ENCODE results near the gene COL5A1. TPM values are rescaled to one million over a fixed set of nuclear protein-coding genes. Genes with fewer than 3 reads are reported as not detected.

The COL5A1 gene
- polyA plus RNA-seq, 3 donors = 0.01 TPM; not detected in 2

DNA sequence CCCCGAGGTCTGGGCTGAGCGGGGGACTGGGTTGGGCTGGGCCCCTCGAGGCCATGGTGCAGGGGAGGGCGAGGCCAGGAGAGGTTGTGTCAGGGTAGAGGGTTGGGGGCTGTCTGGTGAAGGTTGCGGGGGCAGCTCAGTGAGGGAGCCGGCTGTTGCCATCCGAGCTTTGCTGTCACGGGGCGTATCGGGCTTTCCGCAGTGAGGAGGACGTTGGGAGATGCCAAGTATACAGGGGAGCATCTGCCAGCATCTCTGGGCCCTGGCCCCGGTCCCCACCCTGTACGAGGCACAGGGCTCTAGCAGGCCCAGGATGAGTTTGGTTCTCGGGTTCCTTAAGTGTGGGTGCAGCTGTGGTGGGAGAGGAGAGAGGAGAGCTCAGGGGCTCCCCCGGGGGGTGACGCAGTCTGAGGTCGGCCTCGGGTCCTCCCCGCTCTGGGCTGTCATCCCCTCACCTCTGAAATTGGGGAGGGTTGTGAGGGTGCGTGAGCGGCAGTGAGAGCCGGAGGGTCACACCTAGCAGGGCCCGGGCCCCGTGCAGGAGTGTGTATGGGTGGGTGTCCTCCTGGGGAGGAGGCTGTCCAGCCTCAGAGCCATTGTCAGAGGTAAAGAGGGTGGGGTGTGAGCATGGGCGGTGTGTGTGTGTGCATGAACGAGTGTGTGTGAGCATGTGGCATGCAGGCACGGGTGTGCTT lies 87.3 kb downstream of the COL5A1 start:
- Mint-ChIP-seq H3K4me1 (peaks cover 6% of the 10 kb centered on the region), H3K9me3 (peaks cover 2 to 19% (median 7%) of the 10 kb centered on the region in 7 donors), H3K27ac (no peak overlapping the region), H3K4me3 (peak overlapping the region in 1 of 2 donors; percentile 22), H3K27me3 (ENCODE audit: low read depth in 3 of 3) (peaks cover 9 to 23% (median 20%) of the 10 kb centered on the region in 3 donors), H3K36me3 (no peaks in the 10 kb centered on the region)
- H4K20me1 ChIP-seq (ENCODE audit: insufficient read depth, low read length) = no peaks in the 10 kb centered on the region
- H3K27ac ChIP-seq (ENCODE audit: low read depth in 1 of 2, low read length in 2 of 2) = no peak overlapping the region
- H3K27me3 ChIP-seq (ENCODE audit: control insufficient read depth in 2 of 2, insufficient read depth in 2 of 2, low read length in 2 of 2) = no peaks in the 10 kb centered on the region
- TF ChIP-seq, protein P1, sequence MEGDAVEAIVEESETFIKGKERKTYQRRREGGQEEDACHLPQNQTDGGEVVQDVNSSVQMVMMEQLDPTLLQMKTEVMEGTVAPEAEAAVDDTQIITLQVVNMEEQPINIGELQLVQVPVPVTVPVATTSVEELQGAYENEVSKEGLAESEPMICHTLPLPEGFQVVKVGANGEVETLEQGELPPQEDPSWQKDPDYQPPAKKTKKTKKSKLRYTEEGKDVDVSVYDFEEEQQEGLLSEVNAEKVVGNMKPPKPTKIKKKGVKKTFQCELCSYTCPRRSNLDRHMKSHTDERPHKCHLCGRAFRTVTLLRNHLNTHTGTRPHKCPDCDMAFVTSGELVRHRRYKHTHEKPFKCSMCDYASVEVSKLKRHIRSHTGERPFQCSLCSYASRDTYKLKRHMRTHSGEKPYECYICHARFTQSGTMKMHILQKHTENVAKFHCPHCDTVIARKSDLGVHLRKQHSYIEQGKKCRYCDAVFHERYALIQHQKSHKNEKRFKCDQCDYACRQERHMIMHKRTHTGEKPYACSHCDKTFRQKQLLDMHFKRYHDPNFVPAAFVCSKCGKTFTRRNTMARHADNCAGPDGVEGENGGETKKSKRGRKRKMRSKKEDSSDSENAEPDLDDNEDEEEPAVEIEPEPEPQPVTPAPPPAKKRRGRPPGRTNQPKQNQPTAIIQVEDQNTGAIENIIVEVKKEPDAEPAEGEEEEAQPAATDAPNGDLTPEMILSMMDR (IDR thresholded peaks at IDR 0.05) = no peak
- 96% methylated on average over 25 of the region's 28 CpGs for WGBS (ENCODE audit: insufficient coverage)
- no peak overlapping the region for H3K9ac ChIP-seq (ENCODE audit: insufficient read depth, low read length, poor library complexity, severe bottlenecking)
- no peaks in the 10 kb centered on the region for H3K36me3 ChIP-seq (replicated peaks in 1 of 2; ENCODE audit: control insufficient read depth in 1 of 2, insufficient read depth in 2 of 2, low read length in 2 of 2)
- H3K4me3 ChIP-seq (replicated peaks in 1 of 3; ENCODE audit: low read depth in 2 of 3, low read length in 3 of 3) = no peak overlapping the region
- no peaks in the 10 kb centered on the region for H3K9me3 ChIP-seq (replicated peaks in 1 of 2; ENCODE audit: control insufficient read depth in 1 of 2, insufficient read depth in 1 of 2, low read length in 2 of 2)
- H3K4me1 ChIP-seq (ENCODE audit: control insufficient read depth in 1 of 2, insufficient read depth in 2 of 2, low read length in 2 of 2) = peaks cover 13 to 16% of the 10 kb centered on the region in 2 donors
- DNase-seq = no peak
- H3K4me2 ChIP-seq (replicated peaks; ENCODE audit: extremely low read depth, low read length, poor library complexity, severe bottlenecking) = no peak overlapping the region
- no peaks in the 10 kb centered on the region for H3K79me2 ChIP-seq (ENCODE audit: insufficient read depth, low read length)
- H2AFZ ChIP-seq (ENCODE audit: insufficient read depth, low read depth, low read length, poor library complexity, severe bottlenecking) = no peak overlapping the region
- intact Hi-C loops (cut with micrococcal nuclease) = no loop called here

DNA sequence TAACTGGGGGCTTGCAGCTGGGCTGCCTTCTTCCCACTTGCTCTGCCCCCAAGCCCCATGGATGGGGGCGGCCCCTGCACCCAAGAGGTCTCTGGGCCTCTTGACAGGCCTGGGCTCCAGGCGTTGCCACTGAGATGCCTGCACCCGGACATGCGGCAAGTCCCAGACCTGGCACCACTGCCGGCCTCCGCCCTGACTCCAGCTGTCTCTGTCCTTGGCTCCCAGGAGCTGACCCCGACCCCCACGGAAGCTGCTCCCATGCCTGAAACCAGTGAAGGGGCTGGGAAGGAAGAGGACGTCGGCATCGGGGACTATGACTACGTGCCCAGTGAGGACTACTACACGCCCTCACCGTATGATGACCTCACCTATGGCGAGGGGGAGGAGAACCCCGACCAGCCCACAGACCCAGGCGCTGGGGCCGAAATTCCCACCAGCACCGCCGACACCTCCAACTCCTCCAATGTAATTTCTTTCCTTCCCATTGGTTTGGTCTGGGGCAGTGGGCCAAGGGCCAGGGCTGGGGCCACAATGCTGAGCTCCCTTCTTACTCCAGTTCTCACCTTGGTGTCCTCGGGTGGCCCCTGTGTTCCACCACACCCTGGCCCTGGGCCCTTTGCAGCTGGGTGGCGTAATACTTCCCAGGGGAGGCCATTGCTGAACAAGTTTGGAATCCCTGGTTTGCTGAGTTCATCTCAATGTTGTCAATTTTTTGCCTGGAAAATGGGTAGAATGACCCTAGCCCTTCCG lies 88.6 kb downstream of the COL5A1 start:
- TF ChIP-seq, protein P1 (IDR thresholded peaks at IDR 0.05) = no peak
- H3K4me3 Mint-ChIP-seq = no peak overlapping the region
- intact Hi-C loops (cut with micrococcal nuclease) = no loop called here

More for the DNA sequence above, 88.6 kb downstream of the COL5A1 start:
- H3K4me2 ChIP-seq (replicated peaks; ENCODE audit: extremely low read depth, low read length, poor library complexity, severe bottlenecking) = no peak overlapping the region
- no peak overlapping the region for H3K27ac ChIP-seq (ENCODE audit: low read depth in 1 of 2, low read length in 2 of 2)
- H3K36me3 ChIP-seq (replicated peaks in 1 of 2; ENCODE audit: control insufficient read depth in 1 of 2, insufficient read depth in 2 of 2, low read length in 2 of 2) = no peaks in the 10 kb centered on the region
- peaks cover 9 to 10% of the 10 kb centered on the region in 2 donors for H3K4me1 ChIP-seq (ENCODE audit: control insufficient read depth in 1 of 2, insufficient read depth in 2 of 2, low read length in 2 of 2)
- no peak overlapping the region for H3K4me3 ChIP-seq (replicated peaks in 1 of 3; ENCODE audit: low read depth in 2 of 3, low read length in 3 of 3)
- H3K27me3 ChIP-seq (ENCODE audit: control insufficient read depth in 2 of 2, insufficient read depth in 2 of 2, low read length in 2 of 2) = no peaks in the 10 kb centered on the region
- no peak overlapping the region for H3K9ac ChIP-seq (ENCODE audit: insufficient read depth, low read length, poor library complexity, severe bottlenecking)
- H3K79me2 ChIP-seq (ENCODE audit: insufficient read depth, low read length) = no peaks in the 10 kb centered on the region
- Mint-ChIP-seq H3K36me3 (no peaks in the 10 kb centered on the region), H3K27ac (no peak overlapping the region), H3K27me3 (ENCODE audit: low read depth in 3 of 3) (peaks cover 5 to 20% (median 10%) of the 10 kb centered on the region in 3 donors), H3K9me3 (peaks cover 2 to 17% (median 7%) of the 10 kb centered on the region in 7 donors), H3K4me1 (no peaks in the 10 kb centered on the region)
- WGBS (ENCODE audit: insufficient coverage) = 91% methylated on average over 12 of the region's 23 CpGs
- DNase-seq = no peak
- H4K20me1 ChIP-seq (ENCODE audit: insufficient read depth, low read length) = no peaks in the 10 kb centered on the region
- no peaks in the 10 kb centered on the region for H3K9me3 ChIP-seq (replicated peaks in 1 of 2; ENCODE audit: control insufficient read depth in 1 of 2, insufficient read depth in 1 of 2, low read length in 2 of 2)
- H2AFZ ChIP-seq (ENCODE audit: insufficient read depth, low read depth, low read length, poor library complexity, severe bottlenecking) = no peak overlapping the region

All from CD14-positive monocyte (primary cell).